Gastroesophageal sphincter (tissue), 4 donors: ENCODE results near the gene TFEC. TPM values are rescaled to one million over a fixed set of nuclear protein-coding genes. Genes with fewer than 3 reads are reported as not detected.

Source experiments
- ATAC-seq: fragments of 150-250 bp; one replicate; pipeline ENCODE4 v1.9.1; 2016; ENCODE audit warnings: mild to moderate bottlenecking, moderate library complexity
- H3K27ac ChIP-seq, 4 donors: fragments of 200-600 bp; sonication (generic) in 3 of 4; 1 replicate in 3 of 4; 2 replicates in 1 of 4; pipeline ENCODE4 v1.5.1; 2016 to 2019
- H3K27me3 ChIP-seq: fragments of 200-600 bp; sonication (generic); one replicate; pipeline ENCODE4 v1.5.1; 2019
- H3K36me3 ChIP-seq, 2 donors: fragments of 200-600 bp; sonication (generic); one replicate each; pipeline ENCODE4 v1.5.1; 2019; ENCODE audit warnings: control low read depth in 1 of 2
- H3K4me1 ChIP-seq, 3 donors: fragments of 200-600 bp; sonication (generic); 1 replicate in 2 of 3; 2 replicates in 1 of 3; pipeline ENCODE4 v1.5.1; 2016 to 2019; ENCODE audit warnings: control low read depth in 2 of 3
- H3K4me3 ChIP-seq, 2 donors: fragments of 200-600 bp; sonication (generic); one replicate each; pipeline ENCODE4 v1.5.1; 2019; ENCODE audit warnings: mild to moderate bottlenecking in 1 of 2, moderate library complexity in 1 of 2
- H3K9me3 ChIP-seq, 3 donors: fragments of 200-600 bp; sonication (generic); one replicate each; pipeline ENCODE4 v1.5.1; 2017 to 2019; ENCODE audit warnings: control low read depth in 2 of 3
- CTCF ChIP-seq, 4 experiments: fragments of 200-600 bp in 2 of 4; fragments of 450-650 bp in 2 of 4; sonication (generic) in 1 of 4; IDR thresholded peaks; one replicate each; pipeline ENCODE4 v1.5.1; 2017 to 2019; ENCODE audit warnings: antibody characterized with exemption in 4 of 4, mild to moderate bottlenecking in 2 of 4, moderate library complexity in 2 of 4
- EP300 ChIP-seq: sonication (generic); formaldehyde crosslinking; IDR thresholded peaks from one replicate; pipeline ENCODE4 v1.6.1; 2017; ENCODE audit warnings: antibody characterized with exemption, mild to moderate bottlenecking
- POLR2A ChIP-seq, 2 donors: fragments of 450-650 bp; IDR thresholded peaks; one replicate each; pipeline ENCODE4 v1.6.1; 2017; ENCODE audit warnings: antibody characterized with exemption in 2 of 2, mild to moderate bottlenecking in 2 of 2, moderate library complexity in 1 of 2
- POLR2AphosphoS5 ChIP-seq: sonication (generic); formaldehyde crosslinking; IDR thresholded peaks from one replicate; pipeline ENCODE4 v1.6.1; 2017; ENCODE audit warnings: antibody characterized with exemption
- WGBS, 2 donors: methylation state at CpG; one replicate each; pipeline ENCODE4 v1.1.5; 2018; ENCODE audit warnings: low coverage in 1 of 2; 5-methylcytosine and 5-hydroxymethylcytosine counted together
- total RNA-seq, 4 donors: library from RNA; depleted of rRNA; stranded (reverse); fragments of >200 nt; gene quantifications; one replicate each; pipeline ENCODE4 v1.1.0, GENCODE V29; 2016

The TFEC gene
- 1 to 10 TPM; 3.3 to 6.2 (median 4.9) TPM for total RNA-seq

GRCh38 chr7:116030651-116031276 lies at the start of gene TFEC:
TSS of gene TFEC (minus strand) at chr7:116030763. CDS start at chr7:115984441, 46,322 bp downstream.
- H3K27me3 ChIP-seq = no peaks in the 10 kb centered on the region
- TF ChIP-seq CTCF (IDR thresholded peaks at IDR 0.05) (no peak), POLR2A (IDR thresholded peaks at IDR 0.05) (no peak), EP300 (no peak), POLR2AphosphoS5 (no peak)
- no peaks in the 10 kb centered on the region for H3K4me1 ChIP-seq
- H3K27ac ChIP-seq = no peak within 1 kb of the TSS
- 24 to 54% methylated on average over 3 of the region's 3 CpGs for WGBS, 2 donors
- H3K4me3 ChIP-seq = peak within 1 kb of the TSS in 1 of 2 donors; percentile 13
- ATAC-seq = no peak
- H3K36me3 ChIP-seq = no peaks in the 10 kb centered on the region
- H3K9me3 ChIP-seq = no peaks in the 10 kb centered on the region

GRCh38 chr7:116075351-116076145 lies 45.0 kb upstream of the TFEC start:
- no peaks in the 10 kb centered on the region for H3K36me3 ChIP-seq
- H3K9me3 ChIP-seq = peaks cover 0 to 6% (median 0%) of the 10 kb centered on the region in 3 donors
- no peak for ATAC-seq
- H3K27me3 ChIP-seq = no peaks in the 10 kb centered on the region
- no peak for TF ChIP-seq CTCF (IDR thresholded peaks at IDR 0.05)
- no peak for TF ChIP-seq POLR2A (IDR thresholded peaks at IDR 0.05)
- no peak for TF ChIP-seq EP300
- TF ChIP-seq POLR2AphosphoS5 = no peak
- no peak overlapping the region for H3K27ac ChIP-seq
- WGBS, 2 donors = 78 to 100% methylated on average over 1 of the region's 5 CpGs
- H3K4me3 ChIP-seq = no peak overlapping the region
- H3K4me1 ChIP-seq = no peaks in the 10 kb centered on the region

- H3K27ac ChIP-seq = no peak overlapping the region
- H3K4me3 ChIP-seq = no peak overlapping the region
- no peak for TF ChIP-seq POLR2A (IDR thresholded peaks at IDR 0.05)
- TF ChIP-seq CTCF (IDR thresholded peaks at IDR 0.05) = no peak
- TF ChIP-seq POLR2AphosphoS5 = no peak
- no peak for TF ChIP-seq EP300
- H3K4me1 ChIP-seq = no peaks in the 10 kb centered on the region
- peaks cover 0 to 6% (median 0%) of the 10 kb centered on the region in 3 donors for H3K9me3 ChIP-seq
- no peaks in the 10 kb centered on the region for H3K27me3 ChIP-seq
- no peaks in the 10 kb centered on the region for H3K36me3 ChIP-seq
- ATAC-seq = no peak
Measured at GRCh38 chr7:116071629-116072028, 41.1 kb upstream of the TFEC start.

- Histone ChIP-seq H3K4me1 (no peaks in the 10 kb centered on the region), H3K36me3 (no peaks in the 10 kb centered on the region), H3K27me3 (no peaks in the 10 kb centered on the region), H3K27ac (no peak overlapping the region), H3K4me3 (no peak overlapping the region), H3K9me3 (no peaks in the 10 kb centered on the region)
- WGBS, 2 donors = 79 to 90% methylated on average over 1 of the region's 1 CpG
- no peak for TF ChIP-seq POLR2A (IDR thresholded peaks at IDR 0.05)
- no peak for TF ChIP-seq POLR2AphosphoS5
- TF ChIP-seq CTCF (IDR thresholded peaks at IDR 0.05) = no peak
- TF ChIP-seq EP300 = no peak
- no peak for ATAC-seq
Measured at GRCh38 chr7:116064179-116064578, 33.6 kb upstream of the TFEC start.

DNA sequence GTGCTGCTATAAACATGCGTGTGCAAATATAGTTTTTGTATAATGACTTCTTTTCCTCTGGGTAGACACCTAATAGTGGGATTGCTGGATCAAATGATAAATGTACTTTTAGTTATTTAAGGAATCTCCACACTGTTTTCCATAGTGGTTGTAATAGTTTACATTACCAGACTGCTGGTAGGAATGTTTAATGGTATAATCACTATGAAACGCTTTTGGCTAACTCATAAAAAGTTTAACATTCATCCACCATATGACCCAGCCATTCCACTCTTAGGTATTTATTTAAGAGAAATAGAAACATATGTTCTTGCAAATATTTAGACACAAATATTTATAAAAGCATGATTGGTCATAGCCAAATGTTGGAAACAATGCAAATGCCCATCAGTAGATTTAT lies 32.1 kb upstream of the TFEC start:
- Histone ChIP-seq H3K9me3 (no peaks in the 10 kb centered on the region), H3K27ac (no peak overlapping the region), H3K4me1 (no peaks in the 10 kb centered on the region), H3K36me3 (no peaks in the 10 kb centered on the region), H3K27me3 (no peaks in the 10 kb centered on the region), H3K4me3 (no peak overlapping the region)
- TF ChIP-seq POLR2A (IDR thresholded peaks at IDR 0.05) = no peak
- TF ChIP-seq POLR2AphosphoS5 = no peak
- no peak for TF ChIP-seq CTCF (IDR thresholded peaks at IDR 0.05)
- no peak for TF ChIP-seq EP300
- 52 to 65% methylated on average over 2 of the region's 2 CpGs for WGBS, 2 donors
- no peak for ATAC-seq
